GM19035 (cell line): ENCODE results near the gene CCPG1.
A peak's percentile ranks its signal among the peaks of the same experiment; 100 is the strongest.

Source experiments
- ATAC-seq: cut with Tn5 transposase; IDR thresholded peaks from one replicate; pipeline ENCODE4 v1.9.1; 2021; ENCODE audit not compliant: unreplicated experiment

The CCPG1 gene

GRCh38 chr15:55320963-55321362, 87.2 kb downstream of the CCPG1 start:
- ATAC-seq = no peak

DNA sequence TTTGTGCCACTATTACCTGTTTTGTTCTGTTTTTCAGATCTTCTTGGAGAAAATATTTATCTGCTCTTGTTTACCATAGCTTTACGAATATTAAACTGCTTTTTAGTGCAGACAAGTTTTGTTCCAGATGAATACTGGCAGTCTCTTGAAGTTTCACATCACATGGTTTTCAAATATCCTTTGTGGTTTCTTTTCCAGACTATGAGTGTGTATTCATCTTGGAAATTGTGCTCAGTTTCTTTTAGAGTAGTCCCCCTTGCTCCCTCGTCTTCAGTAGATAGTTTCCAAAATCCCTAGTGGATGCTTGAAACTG, 88.0 kb downstream of the CCPG1 start:
- no peak for ATAC-seq

DNA sequence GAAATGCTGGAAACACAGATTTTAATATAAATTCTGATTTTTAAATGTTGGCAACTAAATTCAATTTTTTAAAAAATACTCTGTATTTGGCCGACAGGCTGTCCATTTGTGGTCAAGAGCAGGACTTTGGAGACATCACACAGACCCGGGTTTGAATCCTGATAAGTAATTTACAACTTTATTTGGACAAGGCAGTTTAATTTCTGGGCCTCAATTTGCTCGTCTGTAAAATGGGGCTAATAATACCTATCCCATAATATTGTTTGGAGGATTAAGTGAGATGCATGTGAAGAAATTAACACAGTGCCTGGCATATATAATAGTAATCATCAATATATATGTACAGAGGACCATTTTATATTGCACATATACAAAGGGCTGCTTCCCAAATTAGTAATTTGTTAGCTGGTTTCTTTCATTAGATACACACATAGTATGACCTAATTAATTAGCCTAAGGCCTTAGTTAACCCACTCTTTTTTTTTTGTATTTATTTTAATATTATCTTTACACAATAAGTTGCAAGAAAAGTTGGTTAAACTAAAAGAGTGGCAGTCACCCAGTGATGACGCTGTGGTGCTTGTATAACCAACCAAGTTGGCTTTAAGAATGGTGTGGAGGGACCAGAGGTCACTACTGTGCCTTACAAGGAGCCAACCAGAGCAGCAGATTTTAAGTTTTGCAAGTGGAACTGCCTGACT, 88.5 kb downstream of the CCPG1 start:
- ATAC-seq = peak; percentile 46

DNA sequence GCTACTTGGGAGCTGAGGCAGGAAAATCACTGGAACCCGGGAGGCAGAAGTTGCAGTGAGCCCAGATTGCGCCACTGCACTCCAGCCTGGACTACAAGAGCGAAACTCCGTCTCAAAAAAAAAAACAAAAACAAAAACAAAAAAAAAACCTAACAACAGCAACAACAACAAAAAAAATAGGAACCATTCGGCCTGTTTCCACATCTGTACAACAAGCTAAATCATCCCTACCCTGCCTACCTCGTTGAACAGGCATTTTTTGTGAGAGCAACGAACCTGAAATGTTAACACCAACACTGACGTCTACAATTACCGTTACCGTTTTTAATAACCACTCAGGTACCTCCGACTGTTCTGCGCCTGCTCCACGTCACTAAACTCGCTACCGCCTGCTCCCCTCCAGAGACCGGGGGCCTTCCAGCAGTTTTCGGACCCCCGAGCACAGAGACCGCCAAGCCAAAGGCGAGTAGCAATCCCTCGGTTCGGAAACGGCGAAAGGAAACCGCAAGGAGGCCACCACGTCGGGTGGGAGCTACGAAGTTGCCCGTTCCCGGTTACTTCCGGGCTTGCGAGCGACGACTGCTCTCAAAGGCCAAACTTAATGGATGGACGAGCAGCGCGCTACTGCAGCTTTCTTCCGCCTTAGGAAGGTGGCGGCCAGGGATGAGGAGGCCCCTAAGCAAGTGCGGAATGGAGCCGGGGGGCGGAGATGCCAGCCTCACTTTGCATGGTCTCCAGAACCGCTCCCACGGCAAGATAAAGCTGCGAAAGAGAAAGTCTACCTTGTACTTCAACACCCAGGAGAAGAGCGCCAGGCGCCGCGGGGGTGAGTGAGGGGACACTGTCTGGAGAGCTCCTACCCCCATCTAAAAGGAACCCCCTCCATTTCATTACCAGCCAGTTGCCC, 89.3 kb downstream of the CCPG1 start, which contains the start of the genes PIGB and PIGBOS1:
PIGB (plus strand) TSS at position 635 of the 907 bp plus-strand sequence; CDS start at position 664, 29 bp downstream.
PIGBOS1 (minus strand) TSS at position 536 of the 907 bp plus-strand sequence. CDS start 1,331 bp downstream, outside the sequence.
- ATAC-seq = peak; percentile 92
